Trophoblast cell (in vitro differentiated cells and primary cell): Measurements from ENCODE around the gene PARD3B.

Experiments
- DNase-seq, 2 donors: peaks; one replicate each; pipeline ENCODE4 v3.0.0-alpha.2; 2016
- H2AFZ ChIP-seq: 2 replicates; pipeline ENCODE4 v1.6.1; 2013; ENCODE audit warnings: low read length, moderate library complexity, mild to moderate bottlenecking; ENCODE audit not compliant: insufficient read depth, poor library complexity
- H2AK5ac ChIP-seq: 2 replicates; pipeline ENCODE4 v1.6.1; 2013; ENCODE audit warnings: mild to moderate bottlenecking, low read length
- H2BK120ac ChIP-seq: 2 replicates; pipeline ENCODE4 v1.6.1; 2013; ENCODE audit warnings: low read length, mild to moderate bottlenecking, moderate library complexity; ENCODE audit not compliant: insufficient read depth, poor library complexity
- H2BK12ac ChIP-seq: 2 replicates; pipeline ENCODE4 v1.6.1; 2013; ENCODE audit warnings: mild to moderate bottlenecking, low read length, moderate library complexity
- H2BK5ac ChIP-seq: 2 replicates; pipeline ENCODE4 v1.6.1; 2013; ENCODE audit warnings: low read length, low read depth, moderate library complexity, mild to moderate bottlenecking; ENCODE audit not compliant: poor library complexity
- H3K14ac ChIP-seq: 2 replicates; pipeline ENCODE4 v1.6.1; 2013; ENCODE audit warnings: mild to moderate bottlenecking, low read length
- H3K18ac ChIP-seq: 2 replicates; pipeline ENCODE4 v1.6.1; 2013; ENCODE audit warnings: mild to moderate bottlenecking, low read length
- H3K23ac ChIP-seq: 2 replicates; pipeline ENCODE4 v1.6.1; 2013; ENCODE audit warnings: low read length
- H3K27ac ChIP-seq: 2 replicates; pipeline ENCODE4 v1.5.1; 2013; ENCODE audit warnings: low read depth, mild to moderate bottlenecking, inconsistent platforms, low read length, moderate library complexity
- H3K27me3 ChIP-seq: 2 replicates; pipeline ENCODE4 v1.6.1; 2013; ENCODE audit warnings: inconsistent platforms, mild to moderate bottlenecking, low read length, moderate library complexity; ENCODE audit not compliant: insufficient read depth
- H3K36me3 ChIP-seq, 2 experiments: 1 replicate in 1 of 2; 2 replicates in 1 of 2; pipeline ENCODE4 v1.6.1; 2013; ENCODE audit warnings: low read length in 2 of 2, mild to moderate bottlenecking in 2 of 2, moderate library complexity in 1 of 2; ENCODE audit not compliant: insufficient read depth in 2 of 2, control insufficient read depth in 1 of 2
- H3K4ac ChIP-seq: 2 replicates; pipeline ENCODE4 v1.6.1; 2013; ENCODE audit warnings: low read depth, mild to moderate bottlenecking, low read length, moderate library complexity
- H3K4me1 ChIP-seq, 2 experiments: 1 replicate in 1 of 2; 2 replicates in 1 of 2; pipeline ENCODE4 v1.6.1; 2013; ENCODE audit warnings: low read length in 2 of 2, mild to moderate bottlenecking in 2 of 2, moderate library complexity in 1 of 2; ENCODE audit not compliant: insufficient read depth in 2 of 2, control insufficient read depth in 1 of 2
- H3K4me2 ChIP-seq: 2 replicates; pipeline ENCODE4 v1.6.1; 2013; ENCODE audit warnings: inconsistent platforms, mild to moderate bottlenecking, low read length, moderate library complexity
- H3K4me3 ChIP-seq: 2 replicates; pipeline ENCODE4 v1.5.1; 2013; ENCODE audit warnings: mild to moderate bottlenecking, low read depth, low read length, inconsistent platforms
- H3K79me1 ChIP-seq: one replicate; pipeline ENCODE4 v1.6.1; 2013; ENCODE audit warnings: low read length
- H3K79me2 ChIP-seq: 2 replicates; pipeline ENCODE4 v1.6.1; 2013; ENCODE audit warnings: low read length, mild to moderate bottlenecking; ENCODE audit not compliant: control insufficient read depth, insufficient read depth, poor library complexity
- H3K9ac ChIP-seq: 2 replicates; pipeline ENCODE4 v1.6.1; 2013; ENCODE audit warnings: mild to moderate bottlenecking, low read length
- H3K9me3 ChIP-seq: 2 replicates; pipeline ENCODE4 v1.6.1; 2013; ENCODE audit warnings: low read depth, mild to moderate bottlenecking, control low read depth, inconsistent platforms, low read length; ENCODE audit not compliant: insufficient read depth
- H4K12ac ChIP-seq: 2 replicates; pipeline ENCODE4 v1.6.1; 2013; ENCODE audit warnings: low read depth, mild to moderate bottlenecking, low read length, moderate library complexity
- H4K8ac ChIP-seq: 2 replicates; pipeline ENCODE4 v1.6.1; 2013; ENCODE audit warnings: low read depth, mild to moderate bottlenecking, low read length, moderate library complexity
- H4K91ac ChIP-seq: one replicate; pipeline ENCODE4 v1.6.1; 2013; ENCODE audit warnings: low read depth, mild to moderate bottlenecking, low read length, moderate library complexity
- WGBS: extraction: QIAGEN DNeasy Blood & Tissue Kit; methylation state at CpG from one replicate; pipeline ENCODE4 v1.1.7; 2013; ENCODE audit warnings: missing lambda C conversion rate; ENCODE audit not compliant: insufficient read length, insufficient coverage; ENCODE audit errors: extremely low coverage; 5-methylcytosine and 5-hydroxymethylcytosine counted together

The PARD3B gene

DNA sequence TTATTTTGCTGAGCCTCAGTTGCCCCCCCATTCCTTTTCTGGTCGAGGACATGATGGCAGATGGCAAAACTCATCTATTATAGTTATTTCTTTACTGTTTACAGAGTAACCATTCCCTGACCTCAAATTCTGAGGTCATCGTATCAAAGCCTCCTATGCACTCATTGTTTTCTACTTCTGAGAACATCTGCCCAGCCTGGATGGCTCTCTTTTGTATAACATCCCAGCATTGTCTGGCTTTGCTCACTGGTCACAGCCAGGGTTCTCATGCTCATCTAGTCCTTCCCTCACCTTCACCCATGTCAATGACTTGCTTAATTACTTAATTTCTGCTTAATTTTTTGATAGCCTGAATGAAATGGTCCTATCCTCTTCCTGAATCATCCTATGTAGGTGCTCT, 472.1 kb downstream of the PARD3B start:
- no peak overlapping the region for H3K18ac ChIP-seq
- no peak overlapping the region for H3K23ac ChIP-seq
- no peak overlapping the region for H2AK5ac ChIP-seq
- no peaks in the 10 kb centered on the region for H3K9me3 ChIP-seq
- no peak overlapping the region for H2BK12ac ChIP-seq
- no peaks in the 10 kb centered on the region for H3K36me3 ChIP-seq
- no peak overlapping the region for H2AFZ ChIP-seq
- H4K91ac ChIP-seq = no peak overlapping the region
- no peaks in the 10 kb centered on the region for H3K27me3 ChIP-seq
- DNase-seq = no peak
- H3K79me2 ChIP-seq = no peaks in the 10 kb centered on the region
- no peak overlapping the region for H3K4ac ChIP-seq
- no peaks in the 10 kb centered on the region for H3K79me1 ChIP-seq
- H4K12ac ChIP-seq = no peak overlapping the region
- no peak overlapping the region for H3K9ac ChIP-seq
- H3K4me3 ChIP-seq = no peak overlapping the region
- H3K4me2 ChIP-seq = no peak overlapping the region
- H4K8ac ChIP-seq = no peak overlapping the region
- WGBS = no CpG with 5 or more reads among the region's 2 CpGs
- no peak overlapping the region for H3K27ac ChIP-seq
- H3K4me1 ChIP-seq = no peaks in the 10 kb centered on the region
- no peak overlapping the region for H2BK120ac ChIP-seq
- H2BK5ac ChIP-seq = no peak overlapping the region
- no peak overlapping the region for H3K14ac ChIP-seq

DNA sequence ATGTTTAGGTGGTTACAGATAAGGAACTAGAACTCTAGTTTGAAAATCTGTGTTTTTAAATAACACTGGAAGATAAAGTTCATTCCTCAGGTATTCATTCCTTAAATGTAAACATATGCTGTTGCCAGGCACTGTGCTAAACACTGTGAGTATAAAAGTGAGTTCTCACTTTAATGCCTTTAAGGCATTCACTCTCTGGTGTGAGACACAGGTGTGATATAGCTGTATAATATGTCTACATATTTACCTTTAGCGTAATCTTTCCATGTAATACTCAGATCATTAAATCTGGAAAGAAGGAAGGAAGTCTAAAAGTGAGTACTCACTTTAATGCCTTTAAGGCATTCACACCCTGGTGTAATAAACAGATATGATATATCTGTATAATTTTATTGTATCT, 472.6 kb downstream of the PARD3B start:
- Histone ChIP-seq H3K18ac (no peak overlapping the region), H2BK5ac (no peak overlapping the region), H3K36me3 (no peaks in the 10 kb centered on the region), H3K23ac (no peak overlapping the region), H3K79me1 (no peaks in the 10 kb centered on the region), H2AK5ac (no peak overlapping the region), H3K79me2 (no peaks in the 10 kb centered on the region), H4K12ac (no peak overlapping the region), H4K8ac (no peak overlapping the region), H3K14ac (no peak overlapping the region), H3K4me3 (no peak overlapping the region), H3K9ac (no peak overlapping the region), H3K27me3 (no peaks in the 10 kb centered on the region), H2BK12ac (no peak overlapping the region), H3K27ac (no peak overlapping the region), H3K9me3 (no peaks in the 10 kb centered on the region), H2BK120ac (no peak overlapping the region), H3K4me2 (no peak overlapping the region), H3K4ac (no peak overlapping the region), H3K4me1 (no peaks in the 10 kb centered on the region), H2AFZ (no peak overlapping the region), H4K91ac (no peak overlapping the region)
- no CpG with 5 or more reads among the region's 1 CpG for WGBS
- DNase-seq = peak in 1 of 2 donors; percentile 22

DNA sequence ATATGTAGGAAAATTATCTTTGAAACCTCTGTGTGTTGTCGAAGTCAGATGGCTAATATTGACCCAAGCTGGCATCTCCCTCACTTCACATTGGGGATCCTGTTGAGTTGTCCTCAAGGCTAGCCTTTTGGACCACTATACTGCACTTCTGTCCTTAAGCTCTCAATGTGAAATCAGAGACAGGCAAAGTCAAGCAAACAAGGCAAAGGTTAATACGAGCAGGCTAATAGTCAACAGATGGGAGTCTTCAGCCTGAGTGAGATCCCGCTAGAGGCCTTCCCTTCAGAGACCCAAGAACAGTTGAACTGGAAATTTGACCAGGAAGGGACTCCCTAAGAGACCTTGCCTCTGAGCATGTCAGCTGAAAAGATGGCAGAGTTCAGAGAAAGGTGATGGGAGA, 475.4 kb downstream of the PARD3B start:
- H3K79me2 ChIP-seq = no peaks in the 10 kb centered on the region
- DNase-seq = no peak
- H2BK5ac ChIP-seq = no peak overlapping the region
- no CpG with 5 or more reads among the region's 3 CpGs for WGBS
- no peak overlapping the region for H4K12ac ChIP-seq
- no peaks in the 10 kb centered on the region for H3K4me1 ChIP-seq
- no peak overlapping the region for H3K18ac ChIP-seq
- H3K23ac ChIP-seq = no peak overlapping the region
- no peaks in the 10 kb centered on the region for H3K36me3 ChIP-seq
- H3K27me3 ChIP-seq = no peaks in the 10 kb centered on the region
- no peak overlapping the region for H3K9ac ChIP-seq
- no peak overlapping the region for H2AFZ ChIP-seq
- H2AK5ac ChIP-seq = no peak overlapping the region
- no peak overlapping the region for H3K27ac ChIP-seq
- no peak overlapping the region for H4K91ac ChIP-seq
- H3K4me3 ChIP-seq = no peak overlapping the region
- H3K79me1 ChIP-seq = no peaks in the 10 kb centered on the region
- no peak overlapping the region for H3K14ac ChIP-seq
- no peak overlapping the region for H4K8ac ChIP-seq
- no peak overlapping the region for H3K4ac ChIP-seq
- no peaks in the 10 kb centered on the region for H3K9me3 ChIP-seq
- H2BK120ac ChIP-seq = peak overlapping the region; percentile 29
- H3K4me2 ChIP-seq = no peak overlapping the region
- H2BK12ac ChIP-seq = no peak overlapping the region

DNA sequence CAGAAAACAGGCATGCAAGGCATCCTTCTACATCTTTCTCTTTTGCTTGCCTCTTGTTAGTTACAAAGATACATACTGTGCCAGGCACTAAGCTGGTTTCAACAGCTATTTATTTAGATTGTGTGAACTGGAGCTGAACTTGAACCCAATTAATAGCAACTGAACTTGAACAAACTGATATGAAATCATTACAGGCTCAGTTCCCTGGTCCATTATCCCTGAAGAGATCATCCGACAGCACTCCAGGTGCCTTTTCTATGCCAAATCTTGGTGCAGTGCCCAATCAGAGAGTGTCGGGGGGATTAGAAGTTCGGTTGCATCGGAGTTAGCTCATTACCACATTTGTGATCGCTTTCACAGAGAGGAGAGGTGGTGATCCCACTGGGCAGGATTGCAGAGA, 477.6 kb downstream of the PARD3B start:
- Histone ChIP-seq H2BK120ac (no peak overlapping the region), H3K79me2 (no peaks in the 10 kb centered on the region), H3K36me3 (no peaks in the 10 kb centered on the region), H3K18ac (no peak overlapping the region), H2AFZ (no peak overlapping the region), H4K8ac (peak overlapping the region; percentile 48), H3K79me1 (no peaks in the 10 kb centered on the region), H3K4me3 (no peak overlapping the region), H4K91ac (no peak overlapping the region), H3K27ac (no peak overlapping the region), H2AK5ac (no peak overlapping the region), H3K23ac (no peak overlapping the region), H3K4me1 (peaks cover 0 to 2% of the 10 kb centered on the region in 2 experiments), H3K4ac (no peak overlapping the region), H2BK5ac (no peak overlapping the region), H4K12ac (no peak overlapping the region), H3K9me3 (no peaks in the 10 kb centered on the region), H2BK12ac (no peak overlapping the region), H3K4me2 (no peak overlapping the region), H3K9ac (no peak overlapping the region), H3K14ac (no peak overlapping the region), H3K27me3 (no peaks in the 10 kb centered on the region)
- DNase-seq = no peak
- no CpG with 5 or more reads among the region's 5 CpGs for whole genome bisulfite sequencing
